K562 (cell line): ENCODE results near the gene STRA8.

Experiments used
- HNRNPH1 ChIP-seq: fragments of 200-400 bp; formaldehyde crosslinking; optimal IDR thresholded peaks from 2 replicates; pipeline ENCODE3; 2017; ENCODE audit warnings: low read depth, mild to moderate bottlenecking, low read length, moderate library complexity
- MAFG ChIP-seq: fragments of 450-650 bp; conservative IDR thresholded peaks from 2 replicates; pipeline ENCODE4 v1.6.1; 2016; ENCODE audit warnings: missing genetic modification characterization, missing compliant biosample characterization
- TF ChIP-seq, protein P1 (sequence below), 3 experiments: IDR thresholded peaks in 2 of 3; conservative IDR thresholded peaks in 1 of 3; 2 replicates each; pipeline ENCODE4 v1.5.1; 2011 to 2012; ENCODE audit warnings: low read length in 3 of 3, mild to moderate bottlenecking in 3 of 3, control low read depth in 2 of 3, improper control_type of control experiment in 1 of 3, inconsistent platforms in 1 of 3, low read depth in 1 of 3, mixed read lengths in 1 of 3, moderate library complexity in 1 of 3; ENCODE audit not compliant: insufficient read depth in 2 of 3

DNA sequence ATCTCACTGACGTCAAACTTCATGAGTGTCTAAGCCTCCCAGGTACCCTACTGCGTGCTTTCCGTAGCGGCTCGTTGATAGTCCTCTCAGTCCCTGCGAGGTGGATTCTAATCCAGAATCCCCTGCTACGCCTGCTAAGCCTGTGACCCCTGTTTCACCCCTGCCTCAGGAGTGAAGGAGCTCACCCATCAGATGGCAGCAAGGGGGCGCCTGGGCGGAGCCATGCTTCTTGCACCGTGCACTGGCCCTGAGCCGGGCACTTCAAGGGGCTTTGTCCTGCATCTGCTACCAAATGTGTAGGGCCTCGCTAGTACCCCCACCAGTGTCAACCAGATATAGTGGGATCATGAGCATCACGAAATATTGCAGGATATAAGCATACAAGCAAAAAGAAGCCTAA is 918 bp upstream of the STRA8 start:
- TF ChIP-seq, protein P1, sequence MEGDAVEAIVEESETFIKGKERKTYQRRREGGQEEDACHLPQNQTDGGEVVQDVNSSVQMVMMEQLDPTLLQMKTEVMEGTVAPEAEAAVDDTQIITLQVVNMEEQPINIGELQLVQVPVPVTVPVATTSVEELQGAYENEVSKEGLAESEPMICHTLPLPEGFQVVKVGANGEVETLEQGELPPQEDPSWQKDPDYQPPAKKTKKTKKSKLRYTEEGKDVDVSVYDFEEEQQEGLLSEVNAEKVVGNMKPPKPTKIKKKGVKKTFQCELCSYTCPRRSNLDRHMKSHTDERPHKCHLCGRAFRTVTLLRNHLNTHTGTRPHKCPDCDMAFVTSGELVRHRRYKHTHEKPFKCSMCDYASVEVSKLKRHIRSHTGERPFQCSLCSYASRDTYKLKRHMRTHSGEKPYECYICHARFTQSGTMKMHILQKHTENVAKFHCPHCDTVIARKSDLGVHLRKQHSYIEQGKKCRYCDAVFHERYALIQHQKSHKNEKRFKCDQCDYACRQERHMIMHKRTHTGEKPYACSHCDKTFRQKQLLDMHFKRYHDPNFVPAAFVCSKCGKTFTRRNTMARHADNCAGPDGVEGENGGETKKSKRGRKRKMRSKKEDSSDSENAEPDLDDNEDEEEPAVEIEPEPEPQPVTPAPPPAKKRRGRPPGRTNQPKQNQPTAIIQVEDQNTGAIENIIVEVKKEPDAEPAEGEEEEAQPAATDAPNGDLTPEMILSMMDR (IDR thresholded peaks at IDR 0.05 in 2 of 3, conservative IDR thresholded peaks at IDR 0.05 in 1 of 3; ENCODE audit: insufficient read depth in 2 of 3, low read depth in 1 of 3, low read length in 3 of 3), result peak; percentile 74 to 88 (median 85)
- TF ChIP-seq HNRNPH1 (no peak), MAFG (no peak)
